Loucy (cell line): ENCODE data around the gene GABRR3.

Source experiments
- H2AFZ ChIP-seq: fragments of 200-600 bp; sonication (generic); 2 replicates; pipeline ENCODE4 v1.6.0; 2016; ENCODE audit warnings: antibody characterized with exemption, mild to moderate bottlenecking, low read length, moderate library complexity
- H3F3A ChIP-seq: fragments of 200-600 bp; 2 replicates; pipeline ENCODE4 v1.6.0; 2016; ENCODE audit warnings: antibody characterized with exemption, low read depth, mild to moderate bottlenecking
- H3K27me3 ChIP-seq: fragments of 200-600 bp; sonication (generic); 2 replicates; pipeline ENCODE4 v1.6.1; 2014; ENCODE audit warnings: low read length, mild to moderate bottlenecking; ENCODE audit not compliant: insufficient read depth, poor library complexity, severe bottlenecking
- H3K36me3 ChIP-seq: fragments of 200-600 bp; sonication (generic); 2 replicates; pipeline ENCODE4 v1.6.1; 2016; ENCODE audit warnings: low read length; ENCODE audit not compliant: insufficient read depth
- H3K4me1 ChIP-seq: fragments of 200-600 bp; sonication (generic); 2 replicates; pipeline ENCODE4 v1.5.1; 2014; ENCODE audit warnings: low read length, mild to moderate bottlenecking; ENCODE audit not compliant: insufficient read depth, poor library complexity, severe bottlenecking
- H3K4me2 ChIP-seq: fragments of 200-600 bp; sonication (generic); 2 replicates; pipeline ENCODE4 v1.6.0; 2014; ENCODE audit warnings: antibody characterized with exemption, low read length, low read depth, mild to moderate bottlenecking; ENCODE audit not compliant: poor library complexity, severe bottlenecking
- H3K4me3 ChIP-seq: fragments of 200-600 bp; sonication (generic); 2 replicates; pipeline ENCODE4 v1.5.1; 2014; ENCODE audit warnings: low read length, mild to moderate bottlenecking, mixed read lengths; ENCODE audit not compliant: poor library complexity, severe bottlenecking
- H3K79me2 ChIP-seq: fragments of 200-600 bp; sonication (generic); 2 replicates; pipeline ENCODE4 v1.6.1; 2014; ENCODE audit warnings: low read length; ENCODE audit not compliant: insufficient read depth
- H3K9ac ChIP-seq: fragments of 200-600 bp; sonication (generic); 2 replicates; pipeline ENCODE4 v1.6.0; 2014; ENCODE audit warnings: mild to moderate bottlenecking, low read depth, low read length, moderate library complexity; ENCODE audit not compliant: poor library complexity, severe bottlenecking
- H3K9me2 ChIP-seq: fragments of 200-600 bp; sonication (generic); replicated peaks from 2 replicates; pipeline ENCODE4 v1.6.1; 2016; ENCODE audit warnings: low read depth, low read length, mixed read lengths
- H3K9me3 ChIP-seq: fragments of 200-600 bp; sonication (generic); 2 replicates; pipeline ENCODE4 v1.6.1; 2014; ENCODE audit warnings: mild to moderate bottlenecking, antibody characterized with exemption, low read length, low read depth; ENCODE audit not compliant: insufficient read depth
- H4K20me1 ChIP-seq: fragments of 200-600 bp; sonication (generic); 2 replicates; pipeline ENCODE4 v1.6.0; 2014; ENCODE audit warnings: antibody characterized with exemption, low read length, mild to moderate bottlenecking; ENCODE audit not compliant: insufficient read depth, poor library complexity, severe bottlenecking
- EZH2phosphoT487 ChIP-seq: fragments of 200-600 bp; IDR thresholded peaks from 2 replicates; pipeline ENCODE4 v1.6.1; 2018; ENCODE audit warnings: antibody characterized with exemption, mild to moderate bottlenecking, moderate library complexity, borderline replicate concordance
- TF ChIP-seq, protein P1 (sequence below): fragments of 200-600 bp; sonication (generic); conservative IDR thresholded peaks from 2 replicates; pipeline ENCODE4 v1.5.1; 2014; ENCODE audit warnings: mild to moderate bottlenecking, antibody characterized with exemption, low read length

GABRR3 gene

DNA sequence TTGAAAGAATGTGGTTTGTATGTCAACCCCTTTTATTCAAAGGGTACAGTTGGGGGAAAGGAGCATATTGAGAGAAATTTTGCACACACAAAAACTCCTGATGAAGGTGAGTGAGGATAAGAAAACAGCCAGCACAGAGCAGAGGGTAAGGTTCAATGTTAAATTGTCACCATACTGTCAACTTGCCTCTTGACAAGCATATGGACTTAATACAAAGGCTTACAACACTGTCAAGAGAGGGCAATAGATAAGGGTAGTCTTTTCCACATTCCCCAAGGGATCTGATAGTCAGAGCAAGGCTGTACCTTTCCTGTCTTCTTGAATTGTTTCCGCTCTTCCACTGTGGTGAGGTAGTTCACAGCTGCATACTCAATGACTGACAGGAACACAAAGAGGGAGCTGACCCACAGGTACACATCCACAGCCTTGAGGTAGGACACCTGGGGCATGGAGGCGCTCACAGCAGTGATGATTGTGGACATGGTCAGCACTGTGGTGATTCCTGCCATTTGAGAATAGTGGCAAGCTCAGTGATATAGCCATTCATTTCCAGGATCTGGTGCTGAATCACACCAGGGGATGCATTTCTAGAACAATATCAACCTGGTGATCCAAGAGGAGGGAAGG, 42.5 kb downstream of the GABRR3 start:
- Histone ChIP-seq H3K4me2 (no peak overlapping the region), H4K20me1 (no peaks in the 10 kb centered on the region), H3K36me3 (no peaks in the 10 kb centered on the region), H3K9me2 (no peaks in the 10 kb centered on the region), H3K4me3 (no peak overlapping the region), H3K79me2 (no peaks in the 10 kb centered on the region), H3K9me3 (no peaks in the 10 kb centered on the region), H3F3A (no peaks in the 10 kb centered on the region), H3K9ac (no peak overlapping the region), H3K4me1 (peaks cover 4% of the 10 kb centered on the region), H3K27me3 (no peaks in the 10 kb centered on the region), H2AFZ (no peak overlapping the region)
- TF ChIP-seq, protein P1, sequence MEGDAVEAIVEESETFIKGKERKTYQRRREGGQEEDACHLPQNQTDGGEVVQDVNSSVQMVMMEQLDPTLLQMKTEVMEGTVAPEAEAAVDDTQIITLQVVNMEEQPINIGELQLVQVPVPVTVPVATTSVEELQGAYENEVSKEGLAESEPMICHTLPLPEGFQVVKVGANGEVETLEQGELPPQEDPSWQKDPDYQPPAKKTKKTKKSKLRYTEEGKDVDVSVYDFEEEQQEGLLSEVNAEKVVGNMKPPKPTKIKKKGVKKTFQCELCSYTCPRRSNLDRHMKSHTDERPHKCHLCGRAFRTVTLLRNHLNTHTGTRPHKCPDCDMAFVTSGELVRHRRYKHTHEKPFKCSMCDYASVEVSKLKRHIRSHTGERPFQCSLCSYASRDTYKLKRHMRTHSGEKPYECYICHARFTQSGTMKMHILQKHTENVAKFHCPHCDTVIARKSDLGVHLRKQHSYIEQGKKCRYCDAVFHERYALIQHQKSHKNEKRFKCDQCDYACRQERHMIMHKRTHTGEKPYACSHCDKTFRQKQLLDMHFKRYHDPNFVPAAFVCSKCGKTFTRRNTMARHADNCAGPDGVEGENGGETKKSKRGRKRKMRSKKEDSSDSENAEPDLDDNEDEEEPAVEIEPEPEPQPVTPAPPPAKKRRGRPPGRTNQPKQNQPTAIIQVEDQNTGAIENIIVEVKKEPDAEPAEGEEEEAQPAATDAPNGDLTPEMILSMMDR: no peak
- TF ChIP-seq EZH2phosphoT487: no peak

DNA sequence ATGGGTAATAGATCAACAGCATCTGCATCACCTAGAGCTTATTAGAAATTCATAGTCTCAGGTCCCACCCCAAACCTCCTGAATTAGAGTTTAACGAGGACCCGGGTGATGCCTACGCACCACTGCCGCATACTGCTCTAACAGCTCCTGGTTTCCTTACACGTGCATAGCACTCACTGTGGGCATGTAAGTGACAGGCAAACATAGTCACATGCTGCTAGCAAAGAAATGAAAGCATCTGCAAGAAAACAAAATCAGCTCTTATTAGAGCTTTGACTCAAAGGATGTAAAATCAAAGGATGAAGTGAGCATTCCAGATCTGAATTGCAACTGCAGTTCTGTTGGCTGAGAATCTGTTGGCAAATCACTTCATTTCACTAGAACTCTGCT, 43.8 kb downstream of the GABRR3 start:
- H3K4me3 ChIP-seq: no peak overlapping the region
- H4K20me1 ChIP-seq: no peaks in the 10 kb centered on the region
- H3K27me3 ChIP-seq: no peaks in the 10 kb centered on the region
- peak overlapping the region; percentile 10; the same call in 1 of the 2 replicates for H2AFZ ChIP-seq
- H3K36me3 ChIP-seq: no peaks in the 10 kb centered on the region
- H3K9me2 ChIP-seq: no peaks in the 10 kb centered on the region
- peaks cover 4% of the 10 kb centered on the region for H3K4me1 ChIP-seq
- no peak for TF ChIP-seq EZH2phosphoT487
- TF ChIP-seq, protein P1: no peak
- no peaks in the 10 kb centered on the region for H3K79me2 ChIP-seq
- H3K9me3 ChIP-seq: no peaks in the 10 kb centered on the region
- H3F3A ChIP-seq: no peaks in the 10 kb centered on the region
- H3K4me2 ChIP-seq: no peak overlapping the region
- no peak overlapping the region for H3K9ac ChIP-seq

DNA sequence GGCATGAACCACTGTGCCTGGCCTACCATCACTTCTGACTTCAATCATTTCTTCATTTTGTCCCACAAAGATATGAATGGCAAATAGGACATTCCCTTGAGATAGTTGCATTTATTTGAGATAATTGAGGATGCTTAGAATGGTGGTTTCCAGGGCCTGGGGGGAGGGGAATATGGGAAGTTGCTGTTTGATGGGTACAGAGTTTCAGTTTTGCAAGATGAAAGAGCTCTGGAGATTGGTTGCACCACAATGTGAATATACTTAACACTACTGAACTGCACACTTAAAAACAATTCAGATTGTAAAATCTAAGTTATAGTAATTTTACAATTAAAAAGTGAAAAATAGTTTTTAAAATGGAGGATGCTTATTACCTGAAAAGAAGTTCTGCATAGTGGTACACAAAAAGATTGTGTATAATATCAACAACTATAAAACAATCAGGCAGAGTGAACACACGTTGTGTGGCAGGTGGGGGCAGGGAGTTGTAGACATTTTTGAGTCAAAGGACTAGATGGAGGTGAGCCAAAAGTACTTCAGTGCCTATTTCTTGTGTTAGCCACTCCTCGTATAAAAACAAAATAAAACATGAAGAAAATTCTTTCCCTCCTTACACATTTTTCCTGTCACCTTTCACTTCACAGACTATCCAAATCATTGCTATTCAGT, 44.4 kb downstream of the GABRR3 start:
- no peak for TF ChIP-seq EZH2phosphoT487
- TF ChIP-seq, protein P1: no peak
- no peaks in the 10 kb centered on the region for H3K79me2 ChIP-seq
- peaks cover 4% of the 10 kb centered on the region for H3K4me1 ChIP-seq
- H3F3A ChIP-seq: no peaks in the 10 kb centered on the region
- no peaks in the 10 kb centered on the region for H3K27me3 ChIP-seq
- no peak overlapping the region for H3K4me3 ChIP-seq
- H3K4me2 ChIP-seq: no peak overlapping the region
- no peak overlapping the region for H3K9ac ChIP-seq
- peak overlapping the region; percentile 10; the same call in 1 of the 2 replicates for H2AFZ ChIP-seq
- H3K9me2 ChIP-seq: no peaks in the 10 kb centered on the region
- H3K9me3 ChIP-seq: no peaks in the 10 kb centered on the region
- no peaks in the 10 kb centered on the region for H4K20me1 ChIP-seq
- H3K36me3 ChIP-seq: no peaks in the 10 kb centered on the region
